Measurements from ENCODE around the gene MAPKAP1. TPM values are rescaled to one million over a fixed set of nuclear protein-coding genes. Genes with fewer than 3 reads are reported as not detected.

Gene MAPKAP1
- total RNA-seq, 2 experiments from 2014 or later = 53.2 to 59.4 TPM

DNA sequence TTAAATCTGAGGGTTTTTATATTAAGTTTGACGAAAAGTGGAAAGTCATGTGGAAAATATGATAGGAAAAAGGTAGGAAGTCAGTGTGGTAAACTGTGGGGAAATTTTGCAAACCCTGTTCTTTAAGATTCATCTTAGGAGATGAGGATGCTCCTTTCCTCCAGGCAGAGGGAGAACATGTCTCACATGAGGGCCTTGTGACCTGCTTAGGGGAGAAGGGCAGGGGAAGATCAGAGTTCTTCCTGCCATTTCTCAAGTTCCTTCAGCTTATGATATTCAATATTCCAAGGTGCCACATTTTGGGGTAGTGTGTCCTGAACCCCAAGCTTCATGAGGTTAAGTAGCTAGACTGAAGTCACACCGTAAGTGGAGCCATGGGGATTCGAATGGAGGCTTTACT, 53.7 kb downstream of the MAPKAP1 start:
- Mint-ChIP-seq H3K27me3 (no peaks in the 10 kb centered on the region), H3K4me1 (peaks cover 17% of the 10 kb centered on the region), H3K9me3 (ENCODE audit: low read depth) (no peaks in the 10 kb centered on the region), H3K36me3 (peaks cover 10% of the 10 kb centered on the region), H3K4me3 (no peak overlapping the region), H3K27ac (no peak overlapping the region)
- ATAC-seq = no peak
- DNase-seq = no peak
- CTCF ChIA-PET = no interaction called here

DNA sequence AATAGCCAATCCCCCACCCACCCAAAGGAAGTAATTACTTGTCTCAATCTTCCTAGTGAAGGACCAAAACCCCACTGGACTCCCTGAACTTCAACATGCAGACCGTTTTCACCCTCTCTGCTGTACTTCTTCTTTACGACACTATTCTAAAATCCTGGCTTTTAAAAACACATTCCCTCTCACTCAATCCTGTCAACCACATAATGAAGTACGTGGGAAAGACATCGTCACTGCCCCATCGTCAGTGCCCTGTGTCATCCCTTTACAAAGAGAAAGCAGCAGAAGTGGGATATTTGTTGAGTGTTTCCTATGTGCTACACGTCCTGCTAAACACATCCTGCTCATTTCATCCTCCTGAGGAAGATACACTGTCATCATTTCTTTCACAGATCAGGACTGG, 54.2 kb downstream of the MAPKAP1 start:
- Mint-ChIP-seq H3K9me3 (ENCODE audit: low read depth) (no peaks in the 10 kb centered on the region), H3K27me3 (no peaks in the 10 kb centered on the region), H3K36me3 (peaks cover 13% of the 10 kb centered on the region), H3K27ac (no peak overlapping the region), H3K4me1 (peaks cover 17% of the 10 kb centered on the region), H3K4me3 (no peak overlapping the region)
- ATAC-seq (no peak), DNase-seq (no peak)
- CTCF ChIA-PET = no interaction called here

DNA sequence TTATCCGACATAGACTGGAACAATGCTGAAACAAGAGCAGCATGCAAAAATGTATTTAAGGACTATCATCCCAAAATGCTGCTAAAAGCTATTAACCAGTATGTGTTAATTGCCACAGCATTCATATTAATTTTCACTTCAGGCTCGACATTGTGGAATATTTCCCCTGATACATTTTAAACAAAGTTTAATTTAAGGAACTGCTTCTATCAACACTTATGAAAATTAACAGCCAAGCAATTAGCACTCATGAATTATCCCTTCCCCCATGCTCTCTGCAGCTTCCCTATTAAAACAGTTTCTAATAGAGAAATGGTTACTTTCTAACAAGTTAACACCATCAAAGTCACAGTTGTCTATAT, 54.8 kb downstream of the MAPKAP1 start:
- peaks cover 16% of the 10 kb centered on the region for H3K36me3 Mint-ChIP-seq
- peaks cover 22% of the 10 kb centered on the region for H3K4me1 Mint-ChIP-seq
- CTCF ChIA-PET = no interaction called here
- no peak for DNase-seq
- no peak overlapping the region for H3K27ac Mint-ChIP-seq
- H3K4me3 Mint-ChIP-seq = no peak overlapping the region
- no peaks in the 10 kb centered on the region for H3K27me3 Mint-ChIP-seq
- no peak for ATAC-seq
- H3K9me3 Mint-ChIP-seq (ENCODE audit: low read depth) = no peaks in the 10 kb centered on the region

DNA sequence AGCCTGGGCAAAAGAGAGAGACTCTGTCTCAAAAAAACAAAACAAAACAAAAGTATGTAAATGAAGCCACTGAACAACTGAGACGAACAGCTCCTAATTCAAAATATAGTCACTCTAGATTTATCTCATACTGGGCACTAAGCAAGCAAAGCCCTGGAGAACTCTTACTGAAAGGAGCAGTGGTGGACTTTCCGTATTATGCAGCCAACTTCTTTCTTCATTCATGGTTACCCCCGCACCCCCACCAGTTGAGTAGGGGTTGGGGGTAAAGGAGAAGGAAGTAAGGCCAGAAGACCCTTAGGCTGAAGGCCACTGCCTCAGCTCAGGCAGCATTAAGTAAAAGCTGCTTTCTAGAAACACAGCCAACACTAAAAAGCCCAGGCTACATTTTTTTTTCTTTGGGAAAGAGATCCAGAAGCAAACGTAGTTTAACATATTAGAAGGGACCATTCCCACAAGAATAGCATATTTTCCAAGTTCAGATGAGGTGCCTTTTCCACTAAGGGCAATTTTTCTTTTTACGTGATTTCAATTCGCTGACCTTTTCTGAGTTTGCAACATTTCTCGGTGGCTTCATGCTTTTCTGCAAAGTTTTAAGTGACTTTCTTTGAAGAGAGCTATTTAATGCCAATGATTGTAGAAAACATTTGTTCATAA, 55.3 kb downstream of the MAPKAP1 start:
- H3K4me1 Mint-ChIP-seq = peaks cover 27% of the 10 kb centered on the region

DNA sequence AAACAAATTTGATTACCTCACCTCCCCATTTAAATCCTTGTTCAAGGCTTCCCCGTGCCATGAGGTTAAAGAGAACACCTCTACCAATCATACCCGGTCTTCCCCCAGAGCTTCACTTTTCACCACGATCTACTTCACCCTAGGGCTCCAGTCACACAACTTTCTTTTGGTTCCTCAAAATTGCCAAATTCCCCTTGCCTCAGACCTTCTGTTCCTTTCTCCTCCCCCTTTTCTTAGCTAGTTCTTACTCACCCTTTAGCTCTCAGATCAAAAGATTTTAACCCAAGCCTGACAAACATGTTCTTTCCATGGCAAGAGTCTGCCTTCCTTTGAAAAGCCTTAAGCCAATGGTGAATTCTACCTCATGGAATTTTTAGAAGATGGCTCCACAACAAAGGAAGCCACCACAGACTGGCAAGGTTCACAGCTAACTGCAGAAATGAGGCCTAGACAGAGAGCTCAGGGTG, 56.7 kb downstream of the MAPKAP1 start:
- ATAC-seq (no peak), DNase-seq (no peak)
- no peak overlapping the region for H3K4me3 Mint-ChIP-seq
- no peaks in the 10 kb centered on the region for H3K9me3 Mint-ChIP-seq (ENCODE audit: low read depth)
- H3K36me3 Mint-ChIP-seq = peaks cover 14% of the 10 kb centered on the region
- H3K4me1 Mint-ChIP-seq = peaks cover 37% of the 10 kb centered on the region
- H3K27ac Mint-ChIP-seq = no peak overlapping the region
- H3K27me3 Mint-ChIP-seq = no peaks in the 10 kb centered on the region
- CTCF ChIA-PET = no interaction called here

More for the DNA sequence above, 55.3 kb downstream of the MAPKAP1 start:
- H3K4me3 Mint-ChIP-seq = no peak overlapping the region
- no peak overlapping the region for H3K27ac Mint-ChIP-seq
- CTCF ChIA-PET = no interaction called here
- no peaks in the 10 kb centered on the region for H3K9me3 Mint-ChIP-seq (ENCODE audit: low read depth)
- ATAC-seq = no peak
- no peak for DNase-seq
- H3K27me3 Mint-ChIP-seq = no peaks in the 10 kb centered on the region
- H3K36me3 Mint-ChIP-seq = peaks cover 16% of the 10 kb centered on the region

DNA sequence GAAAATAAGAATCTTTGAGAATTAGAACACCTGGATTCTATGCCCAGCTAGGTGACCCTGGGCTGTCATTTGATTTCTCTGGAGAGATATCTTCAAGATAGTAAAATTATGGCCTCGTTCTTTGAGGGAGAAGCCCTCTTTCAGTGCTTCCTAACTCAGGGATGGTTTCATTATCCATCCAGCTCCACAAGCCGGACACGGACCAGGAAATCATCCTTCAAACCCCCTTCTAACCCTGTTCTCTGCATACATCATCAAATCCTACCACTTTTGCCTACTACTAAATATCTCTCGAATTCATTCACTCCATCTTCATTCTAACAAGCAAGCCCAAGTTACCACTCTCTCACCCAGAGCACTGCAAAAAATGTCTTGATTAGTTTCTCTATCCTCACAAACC, 57.2 kb downstream of the MAPKAP1 start:
- Mint-ChIP-seq H3K4me1 (peaks cover 41% of the 10 kb centered on the region), H3K27me3 (no peaks in the 10 kb centered on the region)

DNA sequence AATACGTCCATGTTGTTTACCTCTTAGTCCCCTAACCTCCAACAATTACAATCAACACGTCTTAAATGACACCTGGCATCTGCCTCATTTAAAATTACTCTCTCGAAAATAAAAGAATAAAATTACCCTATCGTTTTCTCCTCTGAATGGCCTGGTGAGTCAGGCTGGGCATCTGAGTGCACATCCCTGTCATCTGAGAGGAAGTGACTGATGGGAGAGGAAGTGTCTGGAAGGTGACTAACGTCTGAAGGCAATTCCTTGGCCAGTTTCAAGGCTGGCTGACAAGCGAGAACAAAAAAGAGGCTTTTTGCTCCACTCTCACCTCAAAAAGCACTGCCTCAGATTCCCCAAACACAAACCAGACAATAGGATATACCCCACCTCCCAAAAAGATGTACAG, 57.7 kb downstream of the MAPKAP1 start:
- CTCF ChIA-PET = no interaction called here
- H3K27ac Mint-ChIP-seq = no peak overlapping the region
- H3K36me3 Mint-ChIP-seq = peaks cover 16% of the 10 kb centered on the region
- DNase-seq (no peak), ATAC-seq (no peak)
- H3K27me3 Mint-ChIP-seq = no peaks in the 10 kb centered on the region
- no peaks in the 10 kb centered on the region for H3K9me3 Mint-ChIP-seq (ENCODE audit: low read depth)
- H3K4me1 Mint-ChIP-seq = peaks cover 41% of the 10 kb centered on the region
- no peak overlapping the region for H3K4me3 Mint-ChIP-seq

More for the DNA sequence above, 57.2 kb downstream of the MAPKAP1 start:
- H3K9me3 Mint-ChIP-seq (ENCODE audit: low read depth) = no peaks in the 10 kb centered on the region
- no peak for DNase-seq
- no peak overlapping the region for H3K27ac Mint-ChIP-seq
- H3K36me3 Mint-ChIP-seq = peaks cover 14% of the 10 kb centered on the region
- CTCF ChIA-PET = no interaction called here
- H3K4me3 Mint-ChIP-seq = no peak overlapping the region
- no peak for ATAC-seq

DNA sequence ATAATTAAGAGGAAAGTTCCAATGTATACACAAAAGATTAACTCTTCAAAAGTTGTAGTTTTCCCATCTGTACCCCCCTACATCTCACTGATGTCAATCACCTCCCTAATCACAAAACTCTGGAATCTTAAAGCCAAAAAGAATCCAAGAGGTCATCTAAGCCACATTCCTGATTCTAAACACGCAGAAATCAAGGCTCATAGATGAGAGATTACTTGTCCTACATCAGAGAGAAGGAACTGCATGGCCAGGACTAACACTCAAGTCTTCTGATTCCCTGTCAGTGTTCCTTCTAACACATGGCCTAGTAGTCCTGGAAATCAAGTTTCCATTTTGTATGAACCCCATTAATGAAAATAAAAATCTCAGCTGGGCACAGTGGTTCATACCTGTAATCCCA, 58.7 kb downstream of the MAPKAP1 start:
- Mint-ChIP-seq H3K27ac (no peak overlapping the region), H3K4me3 (no peak overlapping the region)
- CTCF ChIA-PET = interaction anchor here (0.7 to 0.9 kb wide), 2 partner anchors 10 to 891 kb away, joined by 3 read pairs; no protein-coding TSS in a partner anchor

DNA sequence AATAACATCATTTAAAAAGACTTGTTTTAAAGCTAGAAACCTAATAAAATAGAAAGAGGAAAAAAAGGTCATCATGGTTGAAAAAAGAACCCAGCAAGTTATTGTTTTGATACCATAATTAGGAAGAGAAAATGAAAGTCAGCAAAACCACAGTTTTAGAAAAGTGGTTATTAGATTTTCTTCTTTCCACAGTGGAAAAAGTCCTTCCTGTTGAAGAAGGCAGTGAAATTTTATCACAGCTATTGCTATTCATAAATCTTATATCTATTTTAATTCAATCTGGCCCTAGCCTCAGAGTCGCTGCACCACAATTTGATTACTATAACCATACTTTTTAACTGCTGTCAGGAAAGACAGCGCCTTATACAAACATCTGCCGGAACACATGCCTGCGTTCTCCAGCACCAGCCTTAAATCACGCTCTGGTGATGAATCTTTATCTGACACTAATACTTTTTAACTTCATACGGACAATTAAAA, 60.3 kb downstream of the MAPKAP1 start:
- no peaks in the 10 kb centered on the region for H3K9me3 Mint-ChIP-seq (ENCODE audit: low read depth)
- no peaks in the 10 kb centered on the region for H3K27me3 Mint-ChIP-seq
- peak overlapping the region; percentile 50 for H3K4me3 Mint-ChIP-seq
- CTCF ChIA-PET = interaction anchor here (1.1 to 1.2 kb wide), 3 partner anchors 14 to 239 kb away, joined by 3 read pairs; no protein-coding TSS in a partner anchor
- peak; percentile 46 for ATAC-seq
- no peak for DNase-seq
- peaks cover 48% of the 10 kb centered on the region for H3K4me1 Mint-ChIP-seq
- H3K36me3 Mint-ChIP-seq = peaks cover 19% of the 10 kb centered on the region
- H3K27ac Mint-ChIP-seq = peak overlapping the region; percentile 35

More for the DNA sequence above, 58.7 kb downstream of the MAPKAP1 start:
- peaks cover 41% of the 10 kb centered on the region for H3K4me1 Mint-ChIP-seq
- H3K36me3 Mint-ChIP-seq = peaks cover 16% of the 10 kb centered on the region
- H3K9me3 Mint-ChIP-seq (ENCODE audit: low read depth) = no peaks in the 10 kb centered on the region
- DNase-seq (no peak), ATAC-seq (no peak)
- no peaks in the 10 kb centered on the region for H3K27me3 Mint-ChIP-seq

DNA sequence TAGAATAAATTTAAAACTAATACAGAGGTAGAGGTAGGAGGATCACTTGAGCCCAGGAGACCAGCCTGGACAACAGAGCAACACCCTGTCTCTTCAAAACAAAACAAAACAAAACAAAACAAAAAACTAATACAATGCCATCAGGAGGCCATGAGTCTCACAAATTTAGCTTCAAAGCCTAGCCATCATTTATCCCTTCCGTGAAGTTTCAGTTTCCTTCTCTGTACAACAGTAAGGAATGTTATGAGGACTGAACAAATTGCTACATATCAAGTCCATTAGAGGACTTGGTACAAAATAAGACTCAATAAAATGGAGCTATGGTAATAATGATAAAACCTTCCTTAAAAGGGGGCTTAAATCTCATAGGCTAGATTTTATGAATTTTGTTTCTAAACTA, 60.8 kb downstream of the MAPKAP1 start:
- peak overlapping the region; percentile 35 for H3K27ac Mint-ChIP-seq
- peak overlapping the region; percentile 50 for H3K4me3 Mint-ChIP-seq
- no peaks in the 10 kb centered on the region for H3K9me3 Mint-ChIP-seq (ENCODE audit: low read depth)
- peaks cover 48% of the 10 kb centered on the region for H3K4me1 Mint-ChIP-seq
- H3K27me3 Mint-ChIP-seq = no peaks in the 10 kb centered on the region
- DNase-seq (no peak), ATAC-seq (peak; percentile 38)
- CTCF ChIA-PET = interaction anchor here (1.1 to 1.2 kb wide), 3 partner anchors 13 to 238 kb away, joined by 3 read pairs; no protein-coding TSS in a partner anchor
- H3K36me3 Mint-ChIP-seq = peaks cover 19% of the 10 kb centered on the region

DNA sequence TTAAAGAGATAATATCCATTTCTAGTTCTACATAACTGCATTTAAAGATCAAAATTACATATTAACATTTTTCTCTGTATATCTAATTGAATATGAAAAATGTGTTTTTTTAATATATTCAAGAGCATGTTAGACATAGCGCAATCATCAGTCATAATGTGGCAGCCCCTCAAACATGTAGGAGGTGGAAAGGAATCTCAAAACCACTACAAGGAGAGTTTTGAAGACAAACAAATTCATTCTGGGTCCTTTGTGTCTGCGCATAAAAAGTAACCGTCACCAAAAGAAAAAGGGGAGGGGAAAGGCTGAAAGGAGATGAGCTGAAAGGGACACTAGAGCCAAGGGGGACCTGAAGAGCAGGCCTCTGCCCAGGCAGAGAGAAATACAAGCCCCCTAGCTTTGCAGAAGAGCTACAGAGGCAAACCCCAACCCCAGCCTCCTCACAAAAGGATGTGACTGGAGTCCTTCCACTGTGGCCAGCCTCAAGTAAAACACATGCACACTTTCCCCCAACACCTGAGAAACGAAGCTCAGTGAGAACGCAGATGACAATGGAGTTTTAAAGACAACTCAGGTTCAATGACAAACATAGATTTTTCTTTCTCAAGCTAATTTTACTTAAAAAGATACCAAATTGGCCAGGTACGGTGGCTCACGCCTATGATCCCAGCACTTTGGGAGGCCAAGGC, 62.0 kb downstream of the MAPKAP1 start:
- H3K4me3 Mint-ChIP-seq = no peak overlapping the region
- CTCF ChIA-PET = interaction anchor here (0.9 kb wide), 1 partner anchor 103 kb away, joined by 5 read pairs; the partner anchor contains the start of gene PBX3
- no peak overlapping the region for H3K27ac Mint-ChIP-seq
- DNase-seq (no peak), ATAC-seq (no peak)
- H3K9me3 Mint-ChIP-seq (ENCODE audit: low read depth) = no peaks in the 10 kb centered on the region
- peaks cover 14% of the 10 kb centered on the region for H3K36me3 Mint-ChIP-seq
- peaks cover 41% of the 10 kb centered on the region for H3K4me1 Mint-ChIP-seq
- H3K27me3 Mint-ChIP-seq = no peaks in the 10 kb centered on the region

DNA sequence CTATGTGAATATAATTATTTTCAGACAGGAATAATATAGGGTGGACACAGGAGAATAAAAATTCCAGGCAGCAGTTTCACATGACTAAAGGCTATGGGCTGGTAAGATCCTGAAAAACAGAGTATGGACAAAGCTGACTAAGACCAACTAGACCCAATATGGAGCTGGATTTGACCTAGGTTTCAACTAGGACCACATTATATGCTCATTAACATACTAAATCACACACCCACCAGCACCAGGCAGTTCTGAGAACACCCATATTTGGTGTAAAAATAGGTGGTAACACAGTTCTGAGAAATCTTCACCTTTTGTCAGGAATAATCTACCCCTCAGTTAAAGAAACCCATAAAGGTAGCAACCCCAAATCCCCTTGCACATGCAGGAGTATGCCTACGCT, 64.7 kb downstream of the MAPKAP1 start:
- Mint-ChIP-seq H3K9me3 (ENCODE audit: low read depth) (no peaks in the 10 kb centered on the region), H3K27ac (no peak overlapping the region), H3K27me3 (no peaks in the 10 kb centered on the region), H3K4me1 (peaks cover 28% of the 10 kb centered on the region), H3K36me3 (peaks cover 12% of the 10 kb centered on the region), H3K4me3 (no peak overlapping the region)
- no peak for ATAC-seq
- DNase-seq = no peak
- CTCF ChIA-PET = no interaction called here

DNA sequence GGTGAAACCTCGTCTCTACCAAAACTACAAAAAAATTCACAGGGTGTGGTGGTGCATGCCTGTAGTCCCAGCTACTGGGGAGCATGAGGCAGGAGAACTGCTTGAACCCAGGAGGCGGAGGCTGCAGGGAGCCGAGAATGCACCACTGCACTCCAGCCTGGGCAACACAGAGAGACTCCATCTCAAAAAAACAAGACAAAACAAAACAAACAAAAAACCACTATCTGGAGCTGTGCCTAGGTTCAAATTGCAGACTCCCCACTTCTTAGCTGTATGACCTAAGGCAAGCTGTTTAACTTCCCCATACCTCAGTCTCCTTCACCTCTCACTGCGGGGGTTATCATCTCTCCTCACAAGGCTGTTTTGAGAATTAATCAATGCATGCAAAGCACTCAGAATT, 68.0 kb downstream of the MAPKAP1 start:
- no peak for ATAC-seq
- Mint-ChIP-seq H3K4me3 (no peak overlapping the region), H3K36me3 (peaks cover 19% of the 10 kb centered on the region), H3K4me1 (peaks cover 31% of the 10 kb centered on the region), H3K27me3 (no peaks in the 10 kb centered on the region), H3K27ac (no peak overlapping the region), H3K9me3 (ENCODE audit: low read depth) (no peaks in the 10 kb centered on the region)
- no peak for DNase-seq
- CTCF ChIA-PET = no interaction called here

Measured in activated CD8-positive, alpha-beta memory T cell treated with anti-CD3 and anti-CD28 coated beads, Interleukin-2, amount 10 ng/mL, durations not matched to agents 7 days and 5 days (primary cell).